Measurements from ENCODE around the gene TEAD4. TPM values are rescaled to one million over a fixed set of nuclear protein-coding genes. Genes with fewer than 3 reads are reported as not detected.

TEAD4 gene
- total RNA-seq, 1 experiment from 2014 or later, result 30.8 TPM

- no peak for DNase-seq
- Histone ChIP-seq H3K27me3 (no peaks in the 10 kb centered on the region), H3K9me3 (no peaks in the 10 kb centered on the region), H3K4me3 (peak overlapping the region; percentile 75), H3K36me3 (no peaks in the 10 kb centered on the region)
Observed at GRCh38 chr12:2957816-2958431, 1.3 kb upstream of the TEAD4 start.

GRCh38 chr12:2958432-2959191, 585 bp upstream of the TEAD4 start:
- peak overlapping the region; percentile 75 for H3K4me3 ChIP-seq
- H3K9me3 ChIP-seq, result no peaks in the 10 kb centered on the region
- DNase-seq, result peak; percentile 89
- no peaks in the 10 kb centered on the region; the same call in 1 of the 2 replicates for H3K36me3 ChIP-seq
- no peaks in the 10 kb centered on the region for H3K27me3 ChIP-seq

- DNase-seq, result peak; percentile 72
- Histone ChIP-seq H3K36me3 (no peaks in the 10 kb centered on the region; the same call in none of the 2 replicates), H3K4me3 (peak overlapping the region; percentile 75), H3K27me3 (no peaks in the 10 kb centered on the region), H3K9me3 (no peaks in the 10 kb centered on the region)
Observed at GRCh38 chr12:2959505-2960389, 550 bp downstream of the TEAD4 start.

- H3K4me3 ChIP-seq, result peak overlapping the region; percentile 75
- DNase-seq, result peak; percentile 36
- no peaks in the 10 kb centered on the region; the same call in none of the 2 replicates for H3K36me3 ChIP-seq
- no peaks in the 10 kb centered on the region for H3K27me3 ChIP-seq
- no peaks in the 10 kb centered on the region for H3K9me3 ChIP-seq
Observed at GRCh38 chr12:2960390-2960956, 1.3 kb downstream of the TEAD4 start.

- H3K9me3 ChIP-seq, result no peaks in the 10 kb centered on the region
- H3K27me3 ChIP-seq, result no peaks in the 10 kb centered on the region
- no peak for DNase-seq
- H3K4me3 ChIP-seq, result peak overlapping the region; percentile 75
- no peaks in the 10 kb centered on the region; the same call in none of the 2 replicates for H3K36me3 ChIP-seq
Observed at GRCh38 chr12:2960996-2961616, 1.9 kb downstream of the TEAD4 start.

GRCh38 chr12:2961705-2962104, 2.5 kb downstream of the TEAD4 start:
- Histone ChIP-seq H3K9me3 (no peaks in the 10 kb centered on the region), H3K27me3 (no peaks in the 10 kb centered on the region), H3K36me3 (no peaks in the 10 kb centered on the region; the same call in none of the 2 replicates), H3K4me3 (peak overlapping the region; percentile 75)
- DNase-seq, result no peak

- no peak overlapping the region for H3K4me3 ChIP-seq
- no peak for DNase-seq
- H3K27me3 ChIP-seq, result no peaks in the 10 kb centered on the region
- H3K9me3 ChIP-seq, result no peaks in the 10 kb centered on the region
- no peaks in the 10 kb centered on the region; the same call in none of the 2 replicates for H3K36me3 ChIP-seq
Observed at GRCh38 chr12:2963154-2963759, 4.1 kb downstream of the TEAD4 start.

GRCh38 chr12:2963760-2964292, 4.6 kb downstream of the TEAD4 start:
- DNase-seq, result peak; percentile 76
- peaks cover under 1% of the 10 kb centered on the region for H3K36me3 ChIP-seq
- no peak overlapping the region; the same call in 1 of the 2 replicates for H3K4me3 ChIP-seq
- H3K9me3 ChIP-seq, result no peaks in the 10 kb centered on the region
- H3K27me3 ChIP-seq, result no peaks in the 10 kb centered on the region

- no peak for DNase-seq
- H3K36me3 ChIP-seq, result peaks cover 7% of the 10 kb centered on the region
- H3K4me3 ChIP-seq, result no peak overlapping the region
- H3K9me3 ChIP-seq, result no peaks in the 10 kb centered on the region
- H3K27me3 ChIP-seq, result no peaks in the 10 kb centered on the region
Observed at GRCh38 chr12:2967651-2968050, 8.5 kb downstream of the TEAD4 start.

- DNase-seq, result no peak
- Histone ChIP-seq H3K36me3 (peaks cover 7% of the 10 kb centered on the region), H3K27me3 (no peaks in the 10 kb centered on the region), H3K9me3 (no peaks in the 10 kb centered on the region), H3K4me3 (no peak overlapping the region)
Observed at GRCh38 chr12:2970744-2971143, 11.5 kb downstream of the TEAD4 start.

GRCh38 chr12:2973566-2973965, 14.4 kb downstream of the TEAD4 start:
- Histone ChIP-seq H3K4me3 (no peak overlapping the region), H3K9me3 (no peaks in the 10 kb centered on the region), H3K36me3 (peaks cover 7% of the 10 kb centered on the region), H3K27me3 (no peaks in the 10 kb centered on the region)
- DNase-seq, result peak; percentile 17

- Histone ChIP-seq H3K36me3 (peaks cover 7% of the 10 kb centered on the region), H3K9me3 (no peaks in the 10 kb centered on the region), H3K4me3 (no peak overlapping the region), H3K27me3 (no peaks in the 10 kb centered on the region)
- DNase-seq, result peak; percentile 26
Observed at GRCh38 chr12:2974560-2974971, 15.4 kb downstream of the TEAD4 start.

- H3K4me3 ChIP-seq, result no peak overlapping the region
- peaks cover 11% of the 10 kb centered on the region for H3K36me3 ChIP-seq
- no peak for DNase-seq
- H3K27me3 ChIP-seq, result no peaks in the 10 kb centered on the region
- H3K9me3 ChIP-seq, result no peaks in the 10 kb centered on the region
Observed at GRCh38 chr12:2976581-2976996, 17.4 kb downstream of the TEAD4 start.

- no peak for DNase-seq
- no peaks in the 10 kb centered on the region for H3K9me3 ChIP-seq
- H3K27me3 ChIP-seq, result no peaks in the 10 kb centered on the region
- no peak overlapping the region for H3K4me3 ChIP-seq
- peaks cover 11% of the 10 kb centered on the region for H3K36me3 ChIP-seq
Observed at GRCh38 chr12:2977776-2978175, 18.6 kb downstream of the TEAD4 start.

- Histone ChIP-seq H3K4me3 (no peak overlapping the region), H3K9me3 (no peaks in the 10 kb centered on the region), H3K36me3 (peaks cover 15% of the 10 kb centered on the region), H3K27me3 (no peaks in the 10 kb centered on the region)
- no peak for DNase-seq
Observed at GRCh38 chr12:2979806-2980205, 20.6 kb downstream of the TEAD4 start.

GRCh38 chr12:2980630-2981029, 21.4 kb downstream of the TEAD4 start:
- H3K4me3 ChIP-seq, result no peak overlapping the region
- no peaks in the 10 kb centered on the region for H3K27me3 ChIP-seq
- H3K9me3 ChIP-seq, result no peaks in the 10 kb centered on the region
- H3K36me3 ChIP-seq, result peaks cover 16% of the 10 kb centered on the region
- DNase-seq, result no peak
